IMR-90 (cell line): ENCODE results near the gene COL23A1. TPM values are rescaled to one million over a fixed set of nuclear protein-coding genes. Genes with fewer than 3 reads are reported as not detected.

Experiments
- ATAC-seq: fragments of 200-7000 bp; cut with Tn5 transposase; 2 replicates; pipeline ENCODE4 v1.9.1; 2020; ENCODE audit warnings: low read depth, mild to moderate bottlenecking, moderate library complexity
- BruUV-seq: library from RNA; stranded (reverse); fragments of 400-500 nt; replicated peaks from 2 replicates; lab custom pipeline; 2021; lab: Mats Ljungman, UMichigan
- CTCF ChIA-PET: fragments of 300-600 bp; formaldehyde crosslinking; extraction: SDS; loops from one replicate; lab custom pipeline; 2021; ENCODE audit warnings: antibody characterized with exemption; lab: Yijun Ruan, JAX
- POLR2A ChIA-PET: fragments of 300-600 bp; sonication (Branson Sonifier 250); formaldehyde crosslinking; loops from one replicate; lab custom pipeline; 2022; ENCODE audit warnings: antibody characterized with exemption; ENCODE audit not compliant: unreplicated experiment; lab: Charles Lee
- DNase-seq: peaks from one replicate; pipeline ENCODE4 v3.0.0; 2013
- H2AFZ ChIP-seq: replicated peaks from 2 replicates; pipeline ENCODE3; 2013; ENCODE audit warnings: low read length, mild to moderate bottlenecking; ENCODE audit not compliant: poor library complexity
- H2AK5ac ChIP-seq: 2 replicates; pipeline ENCODE4 v1.6.1; 2013; ENCODE audit warnings: low read depth, low read length, inconsistent platforms
- H2AK9ac ChIP-seq: replicated peaks from 2 replicates; pipeline ENCODE3; 2013; ENCODE audit warnings: mild to moderate bottlenecking, low read depth, low read length, moderate library complexity; ENCODE audit not compliant: poor library complexity
- H2BK120ac ChIP-seq: 2 replicates; pipeline ENCODE4 v1.6.1; 2013; ENCODE audit warnings: low read depth, low read length, inconsistent platforms
- H2BK15ac ChIP-seq: 3 replicates; pipeline ENCODE4 v1.6.1; 2013; ENCODE audit warnings: low read depth, low read length, inconsistent platforms
- H2BK20ac ChIP-seq: 2 replicates; pipeline ENCODE4 v1.6.1; 2013; ENCODE audit warnings: low read depth, mild to moderate bottlenecking, inconsistent platforms, low read length, moderate library complexity
- H2BK5ac ChIP-seq: 2 replicates; pipeline ENCODE4 v1.6.1; 2013; ENCODE audit warnings: mild to moderate bottlenecking, low read depth, low read length, inconsistent platforms; ENCODE audit not compliant: poor library complexity, severe bottlenecking
- H3K14ac ChIP-seq: replicated peaks from 2 replicates; pipeline ENCODE4 v1.6.1; 2013; ENCODE audit warnings: low read depth, low read length, inconsistent platforms
- H3K18ac ChIP-seq: 2 replicates; pipeline ENCODE4 v1.6.1; 2013; ENCODE audit warnings: low read depth, low read length, control low read depth
- H3K23ac ChIP-seq: 2 replicates; pipeline ENCODE4 v1.6.1; 2013; ENCODE audit warnings: low read depth, low read length, inconsistent platforms
- H3K27ac ChIP-seq: 2 replicates; pipeline ENCODE4 v1.5.1; 2013; ENCODE audit warnings: mild to moderate bottlenecking, control low read depth, low read length; ENCODE audit not compliant: insufficient read depth
- H3K27me3 ChIP-seq: 2 replicates; pipeline ENCODE4 v1.6.1; 2013; ENCODE audit warnings: low read length; ENCODE audit not compliant: control insufficient read depth, insufficient read depth
- H3K36me3 ChIP-seq: 2 replicates; pipeline ENCODE4 v1.6.1; 2013; ENCODE audit warnings: low read length, mixed read lengths; ENCODE audit not compliant: control insufficient read depth, insufficient read depth
- H3K4ac ChIP-seq: 2 replicates; pipeline ENCODE4 v1.6.1; 2013; ENCODE audit warnings: low read depth, low read length, inconsistent platforms
- H3K4me1 ChIP-seq: 2 replicates; pipeline ENCODE4 v1.6.1; 2013; ENCODE audit warnings: low read length, mixed read lengths; ENCODE audit not compliant: control insufficient read depth, insufficient read depth
- H3K4me2 ChIP-seq: 2 replicates; pipeline ENCODE4 v1.6.1; 2013; ENCODE audit warnings: low read depth, mild to moderate bottlenecking, control low read depth, low read length, moderate library complexity
- H3K4me3 ChIP-seq: 2 replicates; pipeline ENCODE4 v1.5.1; 2013; ENCODE audit warnings: low read depth, mild to moderate bottlenecking, control low read depth, low read length, moderate library complexity; ENCODE audit not compliant: insufficient read depth
- H3K56ac ChIP-seq: 2 replicates; pipeline ENCODE4 v1.6.1; 2013; ENCODE audit warnings: low read length, inconsistent platforms; ENCODE audit not compliant: insufficient read depth; ENCODE audit errors: extremely low read depth
- H3K79me1 ChIP-seq, 2 experiments: 2 replicates each; pipeline ENCODE4 v1.6.1; 2013; ENCODE audit warnings: low read length in 2 of 2, inconsistent platforms in 1 of 2, low read depth in 1 of 2
- H3K9ac ChIP-seq: 2 replicates; pipeline ENCODE4 v1.6.1; 2013; ENCODE audit warnings: low read depth, low read length, control low read depth
- H3K9me1 ChIP-seq: 2 replicates; pipeline ENCODE4 v1.6.1; 2013; ENCODE audit warnings: low read length, inconsistent platforms; ENCODE audit not compliant: insufficient read depth
- H3K9me3 ChIP-seq: 2 replicates; pipeline ENCODE4 v1.6.1; 2013; ENCODE audit warnings: low read length; ENCODE audit not compliant: control insufficient read depth, insufficient read depth
- H4K20me1 ChIP-seq: 2 replicates; pipeline ENCODE4 v1.6.1; 2013; ENCODE audit warnings: low read length, inconsistent platforms; ENCODE audit not compliant: insufficient read depth
- H4K5ac ChIP-seq: 2 replicates; pipeline ENCODE4 v1.6.1; 2013; ENCODE audit warnings: mild to moderate bottlenecking, low read depth, low read length, control low read depth
- H4K8ac ChIP-seq, 2 experiments: 2 replicates each; pipeline ENCODE4 v1.6.1; 2013; ENCODE audit warnings: low read depth in 2 of 2, low read length in 2 of 2, control low read depth in 1 of 2, inconsistent platforms in 1 of 2
- H4K91ac ChIP-seq: 2 replicates; pipeline ENCODE4 v1.6.1; 2013; ENCODE audit warnings: low read depth, low read length, inconsistent platforms; ENCODE audit not compliant: insufficient read depth
- BHLHE40 ChIP-seq: fragments of 150-350 bp; IDR thresholded peaks from 2 replicates; pipeline ENCODE4 v1.6.1; 2016; ENCODE audit warnings: mild to moderate bottlenecking, low read depth, low read length
- CEBPB ChIP-seq: IDR thresholded peaks from 2 replicates; pipeline ENCODE4 v1.6.1; 2012; ENCODE audit warnings: low read depth, low read length, improper control_type of control experiment
- CHD1 ChIP-seq: IDR thresholded peaks from 2 replicates; pipeline ENCODE4 v1.6.1; 2012; ENCODE audit warnings: low read depth, low read length, improper control_type of control experiment
- ELK1 ChIP-seq: fragments of 150-350 bp; IDR thresholded peaks from 2 replicates; pipeline ENCODE4 v1.6.1; 2016; ENCODE audit warnings: low read depth, mild to moderate bottlenecking, low read length, moderate library complexity, borderline replicate concordance
- FOS ChIP-seq: fragments of 150-350 bp; IDR thresholded peaks from 2 replicates; pipeline ENCODE4 v1.6.1; 2016; ENCODE audit warnings: low read depth, low read length
- MAFK ChIP-seq: IDR thresholded peaks from 2 replicates; pipeline ENCODE4 v1.6.1; 2012; ENCODE audit warnings: low read depth, low read length, improper control_type of control experiment
- MAZ ChIP-seq: IDR thresholded peaks from 2 replicates; pipeline ENCODE4 v1.6.1; 2012; ENCODE audit warnings: low read depth, mild to moderate bottlenecking, low read length, improper control_type of control experiment, moderate library complexity, borderline replicate concordance
- MXI1 ChIP-seq: IDR thresholded peaks from 2 replicates; pipeline ENCODE4 v1.6.1; 2012; ENCODE audit warnings: low read depth, mild to moderate bottlenecking, low read length, moderate library complexity, borderline replicate concordance
- NFE2L2 ChIP-seq: fragments of 150-350 bp; IDR thresholded peaks from 2 replicates; pipeline ENCODE4 v1.6.1; 2016; ENCODE audit warnings: low read depth, mild to moderate bottlenecking, low read length
- POLR2A ChIP-seq: IDR thresholded peaks from 2 replicates; pipeline ENCODE4 v1.6.1; 2012; ENCODE audit warnings: mild to moderate bottlenecking, low read depth, low read length
- RAD21 ChIP-seq: IDR thresholded peaks from 2 replicates; pipeline ENCODE4 v1.6.1; 2012; ENCODE audit warnings: low read length, improper control_type of control experiment
- RCOR1 ChIP-seq: IDR thresholded peaks from 2 replicates; pipeline ENCODE4 v1.6.1; 2012; ENCODE audit warnings: mild to moderate bottlenecking, low read length, improper control_type of control experiment; ENCODE audit not compliant: insufficient replicate concordance
- RFX5 ChIP-seq: IDR thresholded peaks from 2 replicates; pipeline ENCODE4 v1.8.0; 2012; ENCODE audit warnings: low read depth, mild to moderate bottlenecking, low read length, moderate library complexity
- SMC3 ChIP-seq: fragments of 150-350 bp; IDR thresholded peaks from 2 replicates; pipeline ENCODE4 v1.6.1; 2016; ENCODE audit warnings: low read depth, mild to moderate bottlenecking, antibody characterized with exemption, low read length, moderate library complexity
- WGBS, 2 experiments: methylation state at CpG; one replicate each; pipeline versions ENCODE4 v1.1.5 to v1.1.7; 2013; ENCODE audit warnings: missing lambda C conversion rate in 2 of 2; ENCODE audit not compliant: insufficient read length in 1 of 2; ENCODE audit errors: extremely low coverage in 2 of 2; 5-methylcytosine and 5-hydroxymethylcytosine counted together
- dilution Hi-C: fragments of 300-500 bp; cut with HindIII; formaldehyde crosslinking; loops from one replicate; pipeline ENCODE4 v1.14.3; 2018; ENCODE audit warnings: low sequenced_read_pairs; ENCODE audit not compliant: unreplicated experiment
- in situ Hi-C: fragments of 300-500 bp; cut with MboI; formaldehyde crosslinking; loops from 3 replicates; pipeline ENCODE4 v1.14.3; 2019; ENCODE audit warnings: low sequenced_read_pairs, inconsistent platforms, mixed read lengths
- intact Hi-C: fragments of 100-400 bp; cut with micrococcal nuclease; formaldehyde crosslinking; loops from 2 replicates; pipeline ENCODE4 v1.10.0; 2022
- polyA plus RNA-seq, 3 experiments: library from polyadenylated mRNA; depleted of rRNA; stranded (reverse); fragments of >200 nt; gene quantifications; 2 replicates each; pipeline ENCODE4 v1.2.3, GENCODE V29; 2012; ENCODE audit warnings: low replicate concordance in 1 of 3
- total RNA-seq: library from RNA; depleted of rRNA; stranded (reverse); fragments of >200 nt; gene quantifications from 2 replicates; pipeline ENCODE4 v1.2.3, GENCODE V29; 2012
- TF ChIP-seq, protein P1 (sequence below): fragments of 150-350 bp; IDR thresholded peaks from 2 replicates; pipeline ENCODE4 v1.6.1; 2017; ENCODE audit warnings: mild to moderate bottlenecking, antibody characterized with exemption, low read length, low read depth
- TF ChIP-seq, protein P2 (sequence below): conservative IDR thresholded peaks from 2 replicates; pipeline ENCODE4 v1.5.1; 2012; ENCODE audit warnings: mild to moderate bottlenecking, low read depth, low read length, improper control_type of control experiment

COL23A1 gene
- total and polyA plus RNA-seq, 2 of the 4 experiments (the other 2 are of a cell fraction), result not detected

DNA sequence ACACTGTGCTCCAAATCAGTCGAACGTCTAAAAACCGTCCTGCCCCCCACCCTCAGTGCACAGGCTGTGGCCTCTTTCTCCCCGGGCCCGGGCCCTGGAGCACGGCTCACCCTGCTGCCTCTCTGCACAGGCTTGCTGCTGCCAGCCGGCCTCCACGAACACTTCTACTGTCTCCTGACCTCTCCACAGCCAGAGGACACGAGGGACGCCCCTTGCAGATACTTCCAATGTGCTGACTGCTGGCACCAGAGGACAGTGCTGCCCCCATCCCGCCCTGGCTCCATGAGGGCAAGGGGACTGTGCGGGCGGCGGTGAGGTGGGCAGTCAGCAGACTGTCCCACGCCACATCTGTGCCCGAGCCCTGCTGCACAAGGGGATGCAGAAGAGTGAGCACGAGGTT is 174.8 kb downstream of the COL23A1 start:
- H3K79me1 ChIP-seq, result no peaks in the 10 kb centered on the region
- no peak overlapping the region for H3K4me3 ChIP-seq
- TF ChIP-seq FOS (no peak), ELK1 (no peak), MXI1 (no peak), POLR2A (no peak), SMC3 (no peak), BHLHE40 (no peak), MAFK (no peak), RAD21 (no peak), RCOR1 (no peak), RFX5 (no peak), CEBPB (no peak), MAZ (no peak), CHD1 (no peak), NFE2L2 (no peak)
- TF ChIP-seq, protein P1, sequence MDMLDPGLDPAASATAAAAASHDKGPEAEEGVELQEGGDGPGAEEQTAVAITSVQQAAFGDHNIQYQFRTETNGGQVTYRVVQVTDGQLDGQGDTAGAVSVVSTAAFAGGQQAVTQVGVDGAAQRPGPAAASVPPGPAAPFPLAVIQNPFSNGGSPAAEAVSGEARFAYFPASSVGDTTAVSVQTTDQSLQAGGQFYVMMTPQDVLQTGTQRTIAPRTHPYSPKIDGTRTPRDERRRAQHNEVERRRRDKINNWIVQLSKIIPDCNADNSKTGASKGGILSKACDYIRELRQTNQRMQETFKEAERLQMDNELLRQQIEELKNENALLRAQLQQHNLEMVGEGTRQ, result no peak
- TF ChIP-seq, protein P2, sequence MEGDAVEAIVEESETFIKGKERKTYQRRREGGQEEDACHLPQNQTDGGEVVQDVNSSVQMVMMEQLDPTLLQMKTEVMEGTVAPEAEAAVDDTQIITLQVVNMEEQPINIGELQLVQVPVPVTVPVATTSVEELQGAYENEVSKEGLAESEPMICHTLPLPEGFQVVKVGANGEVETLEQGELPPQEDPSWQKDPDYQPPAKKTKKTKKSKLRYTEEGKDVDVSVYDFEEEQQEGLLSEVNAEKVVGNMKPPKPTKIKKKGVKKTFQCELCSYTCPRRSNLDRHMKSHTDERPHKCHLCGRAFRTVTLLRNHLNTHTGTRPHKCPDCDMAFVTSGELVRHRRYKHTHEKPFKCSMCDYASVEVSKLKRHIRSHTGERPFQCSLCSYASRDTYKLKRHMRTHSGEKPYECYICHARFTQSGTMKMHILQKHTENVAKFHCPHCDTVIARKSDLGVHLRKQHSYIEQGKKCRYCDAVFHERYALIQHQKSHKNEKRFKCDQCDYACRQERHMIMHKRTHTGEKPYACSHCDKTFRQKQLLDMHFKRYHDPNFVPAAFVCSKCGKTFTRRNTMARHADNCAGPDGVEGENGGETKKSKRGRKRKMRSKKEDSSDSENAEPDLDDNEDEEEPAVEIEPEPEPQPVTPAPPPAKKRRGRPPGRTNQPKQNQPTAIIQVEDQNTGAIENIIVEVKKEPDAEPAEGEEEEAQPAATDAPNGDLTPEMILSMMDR, result no peak
- H2AK9ac ChIP-seq, result no peak overlapping the region
- BruUV-seq, result no TSS peak
- H3K27me3 ChIP-seq, result no peaks in the 10 kb centered on the region
- H2BK5ac ChIP-seq, result no peak overlapping the region
- no peak overlapping the region for H3K27ac ChIP-seq
- no peak overlapping the region for H3K4ac ChIP-seq
- H3K23ac ChIP-seq, result no peak overlapping the region
- ChIA-PET POLR2A (no interaction called here), CTCF (no interaction called here)
- ATAC-seq (no peak), DNase-seq (no peak)
- H2BK15ac ChIP-seq, result no peak overlapping the region
- no peaks in the 10 kb centered on the region for H3K9me1 ChIP-seq
- no peak overlapping the region for H2AK5ac ChIP-seq
- H3K36me3 ChIP-seq, result no peaks in the 10 kb centered on the region
- H4K20me1 ChIP-seq, result no peaks in the 10 kb centered on the region
- H3K9ac ChIP-seq, result no peak overlapping the region
- H4K8ac ChIP-seq, result no peak overlapping the region
- no peak overlapping the region for H3K4me2 ChIP-seq
- H3K4me1 ChIP-seq, result no peaks in the 10 kb centered on the region
- H4K91ac ChIP-seq, result no peak overlapping the region
- no peak overlapping the region for H4K5ac ChIP-seq
- no peak overlapping the region for H2BK20ac ChIP-seq
- no peak overlapping the region for H3K18ac ChIP-seq
- intact Hi-C loops, result no loop called here
- peaks cover 12% of the 10 kb centered on the region; the same call in 1 of the 2 replicates for H3K9me3 ChIP-seq
- H3K14ac ChIP-seq, result no peak overlapping the region
- dilution Hi-C loops, result no loop called here
- no peak overlapping the region for H2BK120ac ChIP-seq
- no peak overlapping the region for H3K56ac ChIP-seq
- in situ Hi-C loops, result no loop called here
- 76% methylated on average over 7 of the region's 17 CpGs; no CpG with 5 or more reads in 1 of the 2 experiments for WGBS, 2 experiments
- no peak overlapping the region for H2AFZ ChIP-seq
